ENCODE measurements around the gene AKAP13. TPM values are rescaled to one million over a fixed set of nuclear protein-coding genes. Genes with fewer than 3 reads are reported as not detected.
"Not testable (repeated sequence)": the region's sequence is repeated elsewhere in the genome, so short reads cannot be mapped to it uniquely, and the experiment has no call there.

Gene AKAP13
- total and polyA plus RNA-seq, 3 donors from 2014 or later, result 79.5 to 207 (median 187) TPM

- H3K27me3 ChIP-seq, result no peaks in the 10 kb centered on the region
- H3K9me3 ChIP-seq, result no peaks in the 10 kb centered on the region
- no peak for TF ChIP-seq CTCF (IDR thresholded peaks at IDR 0.05)
- TF ChIP-seq POLR2A (IDR thresholded peaks at IDR 0.05), result no peak
- H3K4me1 ChIP-seq, result no peaks in the 10 kb centered on the region
- DNase-seq, result no peak
- intact Hi-C loops (cut with DNase I; ENCODE audit: low total_unique reads), result no loop called here
- no peak overlapping the region for H3K4me3 ChIP-seq
- H3K27ac ChIP-seq, result no peak overlapping the region
- no peaks in the 10 kb centered on the region for H3K36me3 ChIP-seq (ENCODE audit: low read depth, missing control alignments)
These were observed 59.6 kb downstream of the AKAP13 start for GRCh38 chr15:85439996-85440395.

- no peaks in the 10 kb centered on the region for H3K27me3 ChIP-seq
- no peaks in the 10 kb centered on the region for H3K36me3 ChIP-seq (ENCODE audit: low read depth, missing control alignments)
- H3K4me3 ChIP-seq, result no peak overlapping the region
- H3K27ac ChIP-seq, result no peak overlapping the region
- H3K4me1 ChIP-seq, result no peaks in the 10 kb centered on the region
- DNase-seq, result no peak
- WGBS, 2 donors, result 68 to 86% methylated on average over 2 of the region's 2 CpGs
- TF ChIP-seq POLR2A (IDR thresholded peaks at IDR 0.05), result no peak
- no peak for TF ChIP-seq CTCF (IDR thresholded peaks at IDR 0.05)
- H3K9me3 ChIP-seq, result no peaks in the 10 kb centered on the region
- intact Hi-C loops (cut with DNase I; ENCODE audit: low total_unique reads), result no loop called here
These were observed 60.0 kb downstream of the AKAP13 start for GRCh38 chr15:85440451-85440850.

- 91 to 95% methylated on average over 6 to 8 of the region's 8 CpGs for WGBS, 2 donors
- H3K4me3 ChIP-seq; H3K27ac ChIP-seq; H3K4me1 ChIP-seq; intact Hi-C loops (cut with DNase I; ENCODE audit: low total_unique reads); H3K36me3 ChIP-seq (ENCODE audit: low read depth, missing control alignments); H3K9me3 ChIP-seq; H3K27me3 ChIP-seq; DNase-seq: not testable (repeated sequence)
These were observed 61.5 kb downstream of the AKAP13 start for GRCh38 chr15:85441854-85442253.

GRCh38 chr15:85443046-85443445, 62.6 kb downstream of the AKAP13 start:
- no peaks in the 10 kb centered on the region for H3K9me3 ChIP-seq
- no peak for TF ChIP-seq POLR2A (IDR thresholded peaks at IDR 0.05)
- no peak for TF ChIP-seq CTCF (IDR thresholded peaks at IDR 0.05)
- intact Hi-C loops (cut with DNase I; ENCODE audit: low total_unique reads), result no loop called here
- H3K27ac ChIP-seq, result no peak overlapping the region
- no peaks in the 10 kb centered on the region for H3K36me3 ChIP-seq (ENCODE audit: low read depth, missing control alignments)
- no peak overlapping the region for H3K4me3 ChIP-seq
- DNase-seq, result no peak
- H3K27me3 ChIP-seq, result no peaks in the 10 kb centered on the region
- H3K4me1 ChIP-seq, result no peaks in the 10 kb centered on the region

- intact Hi-C loops (cut with DNase I; ENCODE audit: low total_unique reads), result no loop called here
- Histone ChIP-seq H3K36me3 (ENCODE audit: low read depth, missing control alignments) (no peaks in the 10 kb centered on the region), H3K27ac (no peak overlapping the region), H3K4me3 (no peak overlapping the region), H3K27me3 (no peaks in the 10 kb centered on the region), H3K9me3 (no peaks in the 10 kb centered on the region), H3K4me1 (no peaks in the 10 kb centered on the region)
- TF ChIP-seq POLR2A (IDR thresholded peaks at IDR 0.05), result no peak
- no peak for TF ChIP-seq CTCF (IDR thresholded peaks at IDR 0.05)
- WGBS, 2 donors, result 83 to 84% methylated on average over 4 of the region's 4 CpGs
- DNase-seq, result no peak
These were observed 63.2 kb downstream of the AKAP13 start for GRCh38 chr15:85443593-85444087.

Measured in testis (tissue), 3 donors.